ENCODE data around the gene KRT78. TPM values are rescaled to one million over a fixed set of nuclear protein-coding genes. Genes with fewer than 3 reads are reported as not detected.
A peak's percentile ranks its signal among the peaks of the same experiment; 100 is the strongest.

KRT78 gene
- total and polyA plus RNA-seq, 9 of the 15 experiments (the other 6 are each of a cell fraction or from before 2014, with no cell fraction given) = not detected

- Histone ChIP-seq H3K9me1 (ENCODE audit: control insufficient read depth, insufficient read depth, low read length) (no peaks in the 10 kb centered on the region), H4K20me1 (replicated peaks; ENCODE audit: control insufficient read depth, insufficient read depth, low read length) (no peaks in the 10 kb centered on the region), H3K9me3 (replicated peaks; ENCODE audit: control insufficient read depth, insufficient read depth, low read depth, low read length) (no peaks in the 10 kb centered on the region), H3K4me1 (replicated peaks in 1 of 2; ENCODE audit: control insufficient read depth in 2 of 2, insufficient read depth in 2 of 2, low read length in 2 of 2) (peaks cover 2 to 9% of the 10 kb centered on the region in 2 experiments; a peak in 2 of 5 replicates), H3K9ac (ENCODE audit: insufficient read depth in 1 of 2, low read depth in 2 of 2, low read length in 2 of 2) (no peak overlapping the region), H3K36me3 (ENCODE audit: control insufficient read depth, insufficient read depth, low read length) (no peaks in the 10 kb centered on the region), H3K27me3 (ENCODE audit: control insufficient read depth in 2 of 2, insufficient read depth in 2 of 2, low read length in 2 of 2) (0 out of 5 replicates have a peak, but pooled peaks cover 0 to 2% of the 10 kb centered on the region in 2 experiments), H3K27ac (ENCODE audit: extremely low read depth, low read depth, low read length) (no peak overlapping the region), H3K79me2 (ENCODE audit: control insufficient read depth, insufficient read depth, low read length) (no peaks in the 10 kb centered on the region), H3K4me3 (no peak overlapping the region), H2AFZ (ENCODE audit: low read depth, low read length) (no peak overlapping the region), H3K4me2 (ENCODE audit: insufficient read depth, low read length) (no peak overlapping the region)
- intact Hi-C loops (cut with micrococcal nuclease) = no loop called here
- DNase-seq (ENCODE audit: extremely low read depth in 1 of 4, low spot score in 3 of 4) (peak in 1 of 4 experiments; percentile 17), FAIRE-seq (no peak), ATAC-seq (no peak)
- POLR2A ChIA-PET = interaction anchor here (0.6 kb wide), 1 partner anchor 333 kb away, joined by 3 read pairs; no protein-coding TSS in a partner anchor
- in situ Hi-C loops (cut with MboI) = loop anchor here (5.0 kb wide), 1 partner anchor 285 kb away; no protein-coding TSS in a partner anchor
- no TSS peak for BruUV-seq (replicated peaks)
- 8% methylated on average over 8 of the region's 9 CpGs for WGBS (ENCODE audit: insufficient coverage, low coverage, missing lambda C conversion rate)
- CTCF ChIA-PET (ENCODE audit: low intra/inter-chr PET ratio) = interaction anchor here (0.6 to 1.5 kb wide), 5 partner anchors 10 to 713 kb away, joined by 3 to 7 read pairs (median 4); no protein-coding TSS in a partner anchor
- TF ChIP-seq CSDE1 (IDR thresholded peaks at IDR 0.05) = no peak
- no peak for TF ChIP-seq ZNF217 (CRISPR knock-in tag; IDR thresholded peaks at IDR 0.05)
- TF ChIP-seq USF2 (CRISPR knock-in tag; IDR thresholded peaks at IDR 0.05) = peak; percentile 40
- TF ChIP-seq ZBTB17 (CRISPR knock-in tag; IDR thresholded peaks at IDR 0.05) = no peak
- TF ChIP-seq ZBTB11 (CRISPR knock-in tag; IDR thresholded peaks at IDR 0.05) = no peak
- TF ChIP-seq USF1 (CRISPR knock-in tag; IDR thresholded peaks at IDR 0.05) = peak; percentile 53; the same call in 1 of the 2 replicates
Measured at GRCh38 chr12:52867642-52868041, 18.8 kb upstream of the KRT78 start.

Measured in K562 (cell line).